Hypothalamus (tissue), 51 donors: ENCODE results near the gene XCL2.

ENCODE experiments used
- DNase-seq, 51 donors: peaks; one replicate each; lab custom pipeline; 2025; lab: John Stamatoyannopoulos, UW

The XCL2 gene

DNA sequence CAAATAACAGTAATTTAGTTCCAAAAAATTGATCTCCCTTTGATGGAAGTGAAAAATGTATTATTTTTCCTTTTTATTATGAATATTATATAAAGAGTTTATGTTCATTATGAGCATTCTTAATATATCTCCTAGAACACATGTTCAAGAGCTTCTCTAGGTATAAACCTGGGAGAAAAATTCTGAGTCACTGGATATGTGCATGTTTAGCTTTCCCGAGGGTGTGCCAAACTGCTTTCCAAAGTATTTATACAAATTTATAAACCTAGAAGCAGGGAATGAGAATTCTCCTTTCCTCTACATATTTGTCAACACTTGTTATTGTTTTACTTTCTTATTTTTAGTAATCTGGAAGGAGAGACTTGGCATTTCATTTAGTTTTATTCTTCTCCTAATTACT is 25.0 kb downstream of the XCL2 start:
- DNase-seq: no peak

DNA sequence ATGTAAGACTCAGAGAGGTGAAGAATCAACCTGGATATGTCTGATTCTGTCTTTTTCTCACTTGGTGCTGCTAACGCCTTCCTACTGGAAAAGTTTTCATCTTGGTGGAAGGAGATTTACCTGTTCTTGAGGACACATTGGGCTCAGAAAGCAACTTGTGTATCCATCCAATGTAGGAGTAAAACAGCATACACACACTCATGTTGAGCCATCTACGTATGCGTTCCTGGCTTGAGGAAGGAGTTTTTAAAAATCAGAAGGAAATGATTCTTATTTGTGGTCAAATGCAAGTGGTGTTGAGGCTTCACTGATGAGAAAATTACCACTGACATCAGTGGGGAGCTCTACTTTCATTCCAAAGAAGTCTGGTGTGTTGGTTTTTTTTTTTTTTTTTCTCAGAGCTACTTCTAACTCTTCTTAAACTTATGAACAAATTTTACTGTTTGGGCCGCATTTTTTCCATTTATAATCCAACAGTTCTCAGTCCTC is 25.6 kb downstream of the XCL2 start:
- no peak for DNase-seq

DNA sequence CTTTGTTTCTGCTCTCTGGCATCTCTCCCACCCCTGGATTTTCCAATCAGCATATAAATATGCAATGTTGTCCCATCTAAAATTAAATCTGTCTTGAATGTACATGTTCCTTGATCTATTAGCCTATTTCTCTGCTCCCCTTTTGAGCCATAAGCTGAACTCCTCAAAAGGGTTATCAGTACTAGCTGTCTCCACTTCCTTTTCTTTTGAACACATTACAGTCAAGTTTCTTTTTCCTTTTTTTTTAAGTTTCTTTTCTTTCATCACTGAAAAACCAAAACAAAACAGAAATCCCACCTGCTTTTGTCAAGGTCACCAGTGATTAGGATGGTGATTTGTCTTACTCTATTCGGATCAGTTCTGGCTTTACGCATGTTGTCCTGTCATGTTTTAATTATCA is 29.3 kb downstream of the XCL2 start:
- no peak for DNase-seq

DNA sequence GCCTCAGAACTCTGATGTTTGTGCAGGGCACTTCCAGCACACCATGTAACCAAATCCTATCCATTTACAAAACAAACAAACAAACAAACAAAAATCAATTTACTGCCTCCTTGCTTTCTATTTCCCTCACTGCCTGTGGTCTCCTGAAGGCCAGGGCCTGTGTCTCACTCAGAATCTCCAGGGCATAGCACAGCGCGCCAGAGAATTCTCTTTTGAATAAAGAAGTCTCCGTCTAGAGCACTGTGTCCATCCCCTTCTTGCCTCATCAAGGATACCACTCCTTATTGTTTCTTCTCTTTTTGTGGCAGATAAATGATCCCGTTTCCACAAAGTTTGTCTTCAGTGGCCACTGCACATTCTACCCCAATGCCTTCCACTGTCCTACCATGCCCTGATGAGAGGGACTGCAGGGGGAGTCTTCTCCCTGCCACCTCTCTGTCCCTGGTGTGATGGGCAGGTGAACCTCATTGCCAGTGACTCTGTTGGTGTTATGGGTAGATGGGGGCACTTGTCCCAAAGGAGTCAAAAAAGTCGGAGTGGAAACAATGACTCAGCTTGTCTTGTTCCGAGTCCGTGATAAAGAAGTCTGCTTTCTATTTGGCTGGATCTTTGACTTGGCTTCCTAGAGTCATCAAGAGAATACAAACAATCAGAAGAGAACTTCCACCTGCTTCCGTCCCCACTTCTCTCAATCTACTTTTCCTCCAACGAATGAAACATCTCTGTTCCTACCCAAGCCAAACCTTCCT is 30.0 kb downstream of the XCL2 start:
- no peak for DNase-seq

DNA sequence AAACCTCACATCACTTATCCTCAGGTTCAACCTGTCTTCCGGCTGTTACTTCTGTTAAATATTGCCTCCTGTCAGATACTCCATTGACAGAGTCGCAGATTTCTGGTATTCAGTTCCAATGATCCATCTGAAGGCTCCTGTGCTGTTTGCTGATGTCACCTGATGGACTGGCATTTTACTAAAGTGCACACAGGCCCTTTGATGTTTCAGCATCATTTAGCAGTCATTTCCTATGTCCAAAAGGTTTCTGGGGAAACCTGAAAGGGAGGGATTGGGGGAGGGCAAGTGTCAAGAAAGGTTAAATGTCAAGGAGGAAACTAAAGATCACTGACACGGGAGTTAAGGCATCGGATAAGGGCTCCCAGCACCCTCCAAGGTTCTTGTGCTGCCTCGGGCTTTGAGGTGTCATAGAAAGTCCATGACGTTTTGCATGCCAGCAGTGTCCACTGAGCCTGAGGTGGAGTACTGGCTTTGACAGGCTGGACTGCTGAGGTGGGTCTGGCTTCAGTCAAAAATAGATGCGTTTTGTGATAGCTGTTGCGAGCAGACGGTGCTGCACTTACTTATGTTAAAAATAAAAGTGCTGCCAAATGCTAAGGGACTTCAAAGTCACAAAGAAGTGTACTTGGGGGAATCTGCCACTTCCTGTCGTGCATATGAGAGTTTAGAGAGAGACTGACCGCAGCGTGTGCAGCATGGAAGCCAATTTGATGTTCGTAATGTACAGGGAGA is 30.8 kb downstream of the XCL2 start:
- DNase-seq: no peak

- DNase-seq: no peak
Measured at GRCh38 chr1:168509875-168510791, 33.7 kb downstream of the XCL2 start.

DNA sequence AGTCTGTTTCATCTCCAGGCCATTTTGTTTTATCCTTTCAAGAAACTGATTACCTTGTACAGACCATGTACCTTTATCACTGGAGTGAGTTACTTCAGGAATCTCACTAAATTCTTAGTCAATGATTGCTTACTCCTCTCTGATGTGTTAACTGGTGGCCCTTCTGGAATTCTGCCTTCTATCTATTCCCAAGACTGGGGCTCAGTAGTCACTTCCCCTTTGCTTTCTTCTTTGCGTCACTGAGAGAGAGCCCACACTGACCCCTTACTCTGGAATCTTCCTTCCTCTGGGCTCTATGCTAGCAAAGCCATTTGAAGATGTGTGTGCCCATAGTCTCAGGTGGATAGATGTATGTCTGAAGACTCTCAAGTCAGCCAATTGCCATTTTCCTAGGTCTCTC is 34.6 kb downstream of the XCL2 start:
- no peak for DNase-seq

- DNase-seq: no peak
Measured at GRCh38 chr1:168507828-168508227, 36.0 kb downstream of the XCL2 start.

GRCh38 chr1:168507231-168507630 is 36.6 kb downstream of the XCL2 start:
- DNase-seq: no peak

- DNase-seq: no peak
Measured at GRCh38 chr1:168506204-168506819, 37.5 kb downstream of the XCL2 start.

- no peak for DNase-seq
Measured at GRCh38 chr1:168505006-168505405, 38.8 kb downstream of the XCL2 start.

- DNase-seq: peak in 9 of 51 donors; percentile 2 to 35 (median 11)
Measured at GRCh38 chr1:168504064-168504837, 39.5 kb downstream of the XCL2 start.

- no peak for DNase-seq
Measured at GRCh38 chr1:168499688-168500049, 44.1 kb downstream of the XCL2 start.

DNA sequence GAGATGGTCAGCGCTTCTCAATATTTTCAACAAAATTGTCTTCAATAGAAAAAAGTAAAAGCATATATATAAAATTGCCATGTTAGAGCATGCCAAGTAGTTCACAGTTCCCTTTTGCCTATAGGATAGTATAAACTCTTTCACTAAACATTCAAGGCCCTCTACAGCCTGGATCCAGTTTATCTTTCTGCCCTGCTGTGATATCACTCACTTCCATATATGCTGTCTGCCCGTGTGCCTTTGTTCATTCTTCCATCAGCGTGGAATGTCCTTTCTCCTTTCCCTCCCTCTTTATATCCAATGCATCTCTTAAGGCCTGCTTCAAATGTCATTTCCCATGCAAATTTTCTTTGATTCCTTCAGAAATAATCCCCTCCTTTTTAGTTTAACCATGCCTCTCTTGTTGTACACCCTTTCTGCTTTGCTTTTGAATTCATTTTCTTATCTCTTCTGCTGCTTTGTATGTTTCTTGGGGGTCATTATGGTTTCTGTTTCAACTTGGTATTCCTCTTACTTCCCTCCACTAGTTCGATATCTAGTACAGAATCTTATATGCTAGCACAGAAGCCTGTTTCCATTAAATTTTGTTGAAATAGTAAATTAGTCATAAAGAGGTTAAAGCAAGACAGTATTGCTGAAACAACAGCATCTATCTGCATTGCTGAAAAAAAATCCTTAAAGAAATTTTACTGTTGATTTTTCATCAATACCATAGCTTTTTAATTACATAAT is 44.7 kb downstream of the XCL2 start:
- no peak for DNase-seq

DNA sequence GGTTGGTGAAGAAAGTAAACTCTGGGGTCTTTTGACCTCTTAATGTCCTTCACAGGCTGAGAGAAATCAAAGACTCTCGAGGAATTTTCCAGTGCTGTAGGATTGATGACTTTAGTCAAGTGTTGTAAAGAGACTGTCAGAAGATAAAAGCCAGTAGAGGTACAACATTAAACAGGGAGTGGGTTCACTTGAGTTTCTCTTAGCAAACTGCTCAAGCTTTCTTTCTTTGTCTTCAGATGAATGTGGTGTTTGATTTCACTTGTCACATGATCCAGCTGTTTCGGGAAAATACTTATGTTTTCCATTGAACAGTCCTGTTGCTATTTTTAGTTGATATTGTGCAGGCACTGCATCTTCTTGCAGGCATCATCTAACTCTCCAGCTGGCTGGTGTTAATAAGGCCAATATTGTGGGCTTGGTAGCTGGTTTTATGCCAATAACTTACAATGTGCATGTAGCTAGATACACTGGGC is 45.6 kb downstream of the XCL2 start:
- peak in 1 of 51 donors; percentile 11 for DNase-seq

DNA sequence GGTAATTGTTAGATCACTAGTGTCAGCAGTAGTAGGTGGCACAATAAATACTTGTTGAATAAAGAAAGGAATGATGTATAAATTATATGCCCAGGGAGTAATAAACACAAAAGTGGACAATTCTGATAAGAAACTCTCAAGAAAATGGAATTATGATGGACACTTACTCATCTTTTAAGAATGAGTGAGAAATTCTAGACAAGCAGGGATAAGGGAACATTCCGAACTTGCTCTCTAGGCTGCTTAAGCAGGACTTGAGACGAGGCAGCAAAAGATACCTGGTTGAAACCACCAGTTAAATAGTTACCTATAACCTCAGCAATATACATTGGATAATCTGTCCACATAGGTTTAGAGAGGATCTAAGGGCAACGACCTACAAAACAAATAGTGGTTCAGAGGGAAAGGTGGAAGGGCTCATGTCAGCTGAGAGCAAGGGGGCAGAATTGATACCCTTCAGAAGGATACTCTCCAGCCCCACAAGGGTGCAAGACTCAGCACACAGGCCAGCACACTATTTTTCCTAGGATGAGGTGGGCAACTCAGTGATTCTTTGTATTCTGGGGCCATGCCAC is 46.3 kb downstream of the XCL2 start:
- no peak for DNase-seq

DNA sequence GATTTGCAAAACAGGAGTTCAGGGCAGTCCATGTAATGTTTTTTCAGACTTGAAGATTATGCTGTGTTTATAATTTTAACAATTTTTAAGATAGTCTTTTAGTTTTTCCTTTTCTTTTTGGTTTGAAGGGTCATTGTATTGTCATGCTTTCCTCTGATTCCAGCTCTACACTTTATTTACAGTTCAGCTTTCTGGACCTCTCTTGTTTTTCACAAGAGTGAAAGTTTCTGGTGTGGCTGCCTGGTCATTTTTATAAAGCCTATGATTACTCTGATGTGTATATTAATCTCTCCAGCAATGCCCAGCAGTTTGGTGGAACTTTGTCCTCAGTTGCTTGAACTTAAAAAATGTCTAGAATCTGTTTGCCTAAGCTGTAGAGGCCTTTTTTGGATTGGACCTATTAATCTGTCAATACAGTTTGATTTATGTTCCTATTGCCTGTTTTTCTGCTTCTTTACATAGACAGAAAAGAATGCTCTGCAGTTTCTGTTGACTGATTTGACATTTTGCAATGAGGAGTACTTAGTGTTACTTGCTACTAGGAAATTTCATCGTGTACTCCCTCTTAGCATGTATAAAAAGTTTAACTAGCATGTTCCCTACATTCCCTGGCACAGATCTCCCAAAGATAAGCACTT is 52.2 kb downstream of the XCL2 start:
- DNase-seq: no peak
